Peyer's patch (tissue), 4 donors: ENCODE results near the gene CHAF1A. TPM values are rescaled to one million over a fixed set of nuclear protein-coding genes. Genes with fewer than 3 reads are reported as not detected.

Experiments used
- DNase-seq, 3 donors: peaks; one replicate each; pipeline ENCODE4 v3.0.0-alpha.2; 2017 to 2019
- H3K27ac ChIP-seq, 4 donors: fragments of 200-600 bp; sonication (generic); one replicate each; pipeline ENCODE4 v1.5.1; 2016 to 2019
- H3K27me3 ChIP-seq, 2 donors: fragments of 200-600 bp; sonication (generic); one replicate each; pipeline ENCODE4 v1.5.1; 2019
- H3K36me3 ChIP-seq, 3 donors: fragments of 200-600 bp; sonication (generic); one replicate each; pipeline ENCODE4 v1.5.1; 2016 to 2019
- H3K4me1 ChIP-seq, 4 donors: fragments of 200-600 bp; sonication (generic); one replicate each; pipeline ENCODE4 v1.5.1; 2016 to 2019
- H3K4me3 ChIP-seq, 4 donors: fragments of 200-600 bp; sonication (generic); 1 replicate in 3 of 4; 2 replicates in 1 of 4; pipeline ENCODE4 v1.5.1; 2016 to 2019; ENCODE audit warnings: mild to moderate bottlenecking in 1 of 4
- H3K9me3 ChIP-seq, 4 donors: fragments of 200-600 bp; sonication (generic); one replicate each; pipeline ENCODE4 v1.5.1; 2016 to 2019; ENCODE audit warnings: mild to moderate bottlenecking in 1 of 4
- CTCF ChIP-seq, 6 experiments: fragments of 450-650 bp in 4 of 6; fragments of 200-600 bp in 2 of 6; sonication (generic) in 1 of 6; IDR thresholded peaks; one replicate each; pipeline ENCODE4 v1.5.1; 2017 to 2019; ENCODE audit warnings: antibody characterized with exemption in 6 of 6, mild to moderate bottlenecking in 3 of 6, moderate library complexity in 1 of 6
- POLR2A ChIP-seq, 2 donors: fragments of 450-650 bp; IDR thresholded peaks; one replicate each; pipeline ENCODE4 v1.5.1; 2017; ENCODE audit warnings: antibody characterized with exemption in 2 of 2, mild to moderate bottlenecking in 2 of 2, moderate library complexity in 2 of 2
- total RNA-seq, 4 donors: library from RNA; depleted of rRNA; stranded (reverse); fragments of >200 nt; gene quantifications; one replicate each; pipeline ENCODE4 v1.1.0, GENCODE V29; 2016

The CHAF1A gene
- total RNA-seq, 4 donors from 2014 or later = 7.5 to 66.8 (median 14.4) TPM

GRCh38 chr19:4367781-4368127 is 34.7 kb upstream of the CHAF1A start:
- Histone ChIP-seq H3K36me3 (peaks cover 0 to 49% (median 0%) of the 10 kb centered on the region in 3 donors), H3K27me3 (no peaks in the 10 kb centered on the region), H3K9me3 (no peaks in the 10 kb centered on the region), H3K4me1 (peaks cover 0 to 40% (median 34%) of the 10 kb centered on the region in 4 donors), H3K4me3 (no peak overlapping the region), H3K27ac (peak overlapping the region in 2 of 4 donors; percentile 81 to 94)
- no peak for DNase-seq
- no peak for TF ChIP-seq CTCF (IDR thresholded peaks at IDR 0.05)
- no peak for TF ChIP-seq POLR2A (IDR thresholded peaks at IDR 0.05)

- Histone ChIP-seq H3K4me1 (peaks cover 0 to 40% (median 37%) of the 10 kb centered on the region in 4 donors), H3K36me3 (peaks cover 0 to 44% (median 0%) of the 10 kb centered on the region in 3 donors), H3K27me3 (no peaks in the 10 kb centered on the region), H3K27ac (peak overlapping the region; percentile 78 to 94 (median 85)), H3K9me3 (no peaks in the 10 kb centered on the region), H3K4me3 (no peak overlapping the region)
- peak in 1 of 3 donors; percentile 29 for DNase-seq
- TF ChIP-seq POLR2A (IDR thresholded peaks at IDR 0.05) (no peak), CTCF (IDR thresholded peaks at IDR 0.05) (no peak)
Observed at GRCh38 chr19:4368128-4368820, 34.2 kb upstream of the CHAF1A start.

DNA sequence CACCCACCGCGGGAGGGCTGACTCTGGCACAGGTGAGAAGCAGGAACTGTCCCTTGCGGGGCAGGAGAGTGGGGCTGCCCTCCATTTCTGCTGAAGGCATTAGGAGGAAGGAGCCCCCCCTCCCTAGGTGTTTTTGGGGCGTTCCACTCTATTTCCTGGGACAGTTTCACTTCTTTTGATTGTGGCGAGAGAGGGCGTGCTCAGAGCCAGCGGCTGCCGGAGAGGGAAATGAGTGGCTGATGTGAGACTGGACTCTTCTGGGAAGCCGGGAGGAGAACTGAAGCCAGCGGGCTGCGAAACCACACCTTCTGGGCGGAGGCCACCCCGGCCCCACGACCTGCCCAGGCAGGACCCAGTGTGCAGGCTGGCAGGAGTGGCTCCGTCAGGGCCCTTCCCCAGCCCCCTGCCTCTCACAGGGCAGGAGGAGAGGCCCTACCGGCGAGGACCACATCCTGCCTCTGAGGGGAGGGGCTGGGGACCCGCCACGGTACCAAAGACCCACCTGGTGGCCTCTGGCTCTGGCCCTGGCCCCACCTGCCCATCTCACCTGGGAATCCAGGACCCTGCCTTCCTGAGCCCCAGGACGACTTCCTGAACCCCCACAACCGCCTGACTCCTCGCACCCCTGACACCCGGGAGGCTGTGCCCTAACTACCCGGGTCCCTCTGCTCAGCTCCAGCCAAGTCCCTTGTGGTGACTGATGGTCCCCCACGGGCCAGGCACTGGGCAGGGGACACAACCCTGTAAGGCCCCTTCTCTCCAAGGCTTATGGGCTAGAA is 33.1 kb upstream of the CHAF1A start:
- Histone ChIP-seq H3K9me3 (no peaks in the 10 kb centered on the region), H3K4me1 (peaks cover 3 to 51% (median 45%) of the 10 kb centered on the region in 4 donors), H3K27ac (peak overlapping the region; percentile 78 to 94 (median 85)), H3K36me3 (peaks cover 0 to 34% (median 0%) of the 10 kb centered on the region in 3 donors), H3K27me3 (no peaks in the 10 kb centered on the region), H3K4me3 (peak overlapping the region; percentile 6 to 39 (median 38))
- DNase-seq = peak; percentile 82 to 91 (median 88)
- TF ChIP-seq CTCF (IDR thresholded peaks at IDR 0.05) = peak in 2 of 6 experiments; percentile 1 to 18
- TF ChIP-seq POLR2A (IDR thresholded peaks at IDR 0.05) = peak; percentile 13 to 52

DNA sequence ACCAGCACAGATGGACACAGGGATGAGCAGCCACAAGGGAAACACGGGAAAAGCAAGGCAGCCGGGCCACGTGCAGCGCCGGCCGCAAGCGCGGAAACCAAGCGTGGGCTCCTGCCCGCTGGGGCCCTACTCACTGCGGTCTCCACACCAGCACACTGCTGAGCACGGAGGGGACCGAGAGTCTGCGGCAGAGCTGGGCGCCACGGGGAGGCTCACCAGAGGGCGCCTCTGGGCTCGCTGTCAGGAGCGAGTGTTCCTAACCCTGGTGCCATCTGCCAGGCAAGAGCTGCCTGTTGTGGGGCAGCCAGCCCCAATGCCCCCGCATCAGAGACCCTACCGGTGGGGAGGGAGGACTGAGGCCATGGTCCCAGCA is 32.6 kb upstream of the CHAF1A start:
- Histone ChIP-seq H3K4me1 (peaks cover 9 to 56% (median 51%) of the 10 kb centered on the region in 4 donors), H3K36me3 (peaks cover 0 to 31% (median 0%) of the 10 kb centered on the region in 3 donors), H3K27ac (peak overlapping the region; percentile 78 to 94 (median 85)), H3K4me3 (peak overlapping the region; percentile 6 to 39 (median 38)), H3K9me3 (no peaks in the 10 kb centered on the region), H3K27me3 (no peaks in the 10 kb centered on the region)
- peak in 2 of 3 donors; percentile 79 to 90 for DNase-seq
- TF ChIP-seq POLR2A (IDR thresholded peaks at IDR 0.05) = no peak
- TF ChIP-seq CTCF (IDR thresholded peaks at IDR 0.05) = peak in 5 of 6 experiments; percentile 26 to 75 (median 58)

DNA sequence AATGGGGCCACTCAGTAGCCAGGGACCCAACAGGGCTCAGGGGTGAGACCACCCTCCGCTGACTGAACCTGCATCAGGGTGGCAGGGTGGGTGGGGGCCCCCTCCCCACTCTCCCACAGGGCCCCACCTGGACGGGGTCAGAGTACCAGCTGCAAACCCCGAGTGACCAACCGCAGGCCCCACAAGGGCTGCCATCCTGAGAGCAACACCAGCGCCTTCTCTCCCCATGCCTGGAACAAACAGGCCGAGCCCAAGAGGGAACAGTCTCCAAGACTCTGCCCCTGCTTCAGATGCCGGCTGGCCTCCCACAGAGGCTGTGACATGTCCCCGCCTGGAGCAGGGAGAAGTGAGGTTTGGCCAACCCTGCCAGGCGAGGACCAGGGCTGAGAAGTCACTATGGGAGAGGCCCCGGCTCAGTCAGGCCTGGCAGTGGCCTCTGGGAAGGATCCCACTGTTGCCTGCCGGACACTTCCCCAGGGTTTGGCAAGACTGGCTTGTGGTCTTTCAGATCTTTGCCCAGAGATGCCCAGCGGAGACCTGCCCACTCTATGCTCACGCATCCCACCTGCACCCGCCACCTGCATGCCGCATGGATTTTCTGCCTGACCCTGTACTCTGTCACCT is 31.9 kb upstream of the CHAF1A start:
- Histone ChIP-seq H3K9me3 (no peaks in the 10 kb centered on the region), H3K4me1 (peaks cover 12 to 63% (median 57%) of the 10 kb centered on the region in 4 donors), H3K27ac (peak overlapping the region; percentile 78 to 94 (median 85)), H3K36me3 (peaks cover 0 to 24% (median 0%) of the 10 kb centered on the region in 3 donors), H3K4me3 (peak overlapping the region in 3 of 4 donors; percentile 38 to 39 (median 39)), H3K27me3 (no peaks in the 10 kb centered on the region)
- TF ChIP-seq CTCF (IDR thresholded peaks at IDR 0.05) (no peak), POLR2A (IDR thresholded peaks at IDR 0.05) (no peak)
- DNase-seq = no peak
